Erythroblast (primary cell): ENCODE measurements around the gene MAGEC3.

ENCODE experiments used
- GATA1 ChIP-seq: IDR thresholded peaks from 2 replicates; pipeline ENCODE4 v1.6.1; 2011; ENCODE audit warnings: low read depth, mild to moderate bottlenecking, control low read depth, low read length, moderate library complexity
- POLR2A ChIP-seq: IDR thresholded peaks from 2 replicates; pipeline ENCODE4 v1.6.1; 2011; ENCODE audit warnings: mild to moderate bottlenecking, low read length

GRCh38 chrX:141838016-141838415, at the start of gene MAGEC3:
- no peak for TF ChIP-seq POLR2A
- TF ChIP-seq GATA1 = no peak
